Endothelial cell of hepatic sinusoid (primary cell): ENCODE measurements around the gene SPATS2.

Experiments used
- in situ Hi-C: cut with HindIII; loops from 2 replicates; pipeline ENCODE4 v1.10.0; 2017; ENCODE audit warnings: low sequenced_read_pairs

The SPATS2 gene

DNA sequence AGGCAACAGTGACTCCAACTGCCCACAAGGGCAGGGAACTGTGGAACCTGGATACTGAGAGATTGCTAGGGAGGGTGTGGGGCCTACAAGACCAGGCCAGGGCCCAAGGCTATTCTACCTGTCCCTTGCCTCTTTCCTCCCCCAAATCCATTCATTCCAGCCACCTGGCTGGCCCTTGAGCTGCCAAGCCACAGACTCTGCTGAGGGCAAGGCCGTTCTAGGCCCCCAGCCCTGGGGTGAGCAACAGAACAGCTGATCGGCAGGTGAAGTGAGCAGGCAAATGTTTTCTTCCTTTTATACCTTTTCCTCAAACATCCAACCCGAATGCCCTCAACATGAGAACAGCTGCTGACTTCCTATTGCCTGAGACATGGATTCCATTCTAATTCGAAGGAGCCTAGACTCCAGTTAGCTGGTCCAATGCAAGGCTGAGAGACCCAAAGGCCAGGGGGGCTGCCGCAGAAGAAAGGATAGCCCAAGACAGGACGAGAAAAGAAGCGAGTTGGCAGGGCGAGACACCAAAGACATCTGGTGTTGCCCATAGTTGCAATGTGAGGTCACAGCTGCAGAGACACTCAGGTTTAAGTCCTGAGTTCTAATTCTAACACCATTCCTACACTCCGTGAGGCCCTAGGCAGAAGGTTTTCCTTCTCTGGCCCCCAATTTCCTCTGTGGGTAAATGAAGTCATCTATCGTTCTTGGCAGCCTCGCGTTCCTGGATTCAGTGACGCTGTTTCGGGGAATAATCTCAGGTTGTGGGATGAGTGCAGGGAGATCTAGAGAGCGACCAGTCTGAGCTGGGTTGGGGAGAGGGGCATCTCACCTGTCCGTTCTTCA lies 31.9 kb upstream of the SPATS2 start:
- in situ Hi-C loops: no loop called here

GRCh38 chr12:49335955-49336644 lies 31.2 kb upstream of the SPATS2 start:
- in situ Hi-C loops: no loop called here

- in situ Hi-C loops: no loop called here
Measured at GRCh38 chr12:49336645-49337584, 30.3 kb upstream of the SPATS2 start, which contains the start of gene C1QL4. Gene C1QL4 (minus strand): TSS chr12:49337188. CDS start chr12:49336477, 711 bp downstream.

DNA sequence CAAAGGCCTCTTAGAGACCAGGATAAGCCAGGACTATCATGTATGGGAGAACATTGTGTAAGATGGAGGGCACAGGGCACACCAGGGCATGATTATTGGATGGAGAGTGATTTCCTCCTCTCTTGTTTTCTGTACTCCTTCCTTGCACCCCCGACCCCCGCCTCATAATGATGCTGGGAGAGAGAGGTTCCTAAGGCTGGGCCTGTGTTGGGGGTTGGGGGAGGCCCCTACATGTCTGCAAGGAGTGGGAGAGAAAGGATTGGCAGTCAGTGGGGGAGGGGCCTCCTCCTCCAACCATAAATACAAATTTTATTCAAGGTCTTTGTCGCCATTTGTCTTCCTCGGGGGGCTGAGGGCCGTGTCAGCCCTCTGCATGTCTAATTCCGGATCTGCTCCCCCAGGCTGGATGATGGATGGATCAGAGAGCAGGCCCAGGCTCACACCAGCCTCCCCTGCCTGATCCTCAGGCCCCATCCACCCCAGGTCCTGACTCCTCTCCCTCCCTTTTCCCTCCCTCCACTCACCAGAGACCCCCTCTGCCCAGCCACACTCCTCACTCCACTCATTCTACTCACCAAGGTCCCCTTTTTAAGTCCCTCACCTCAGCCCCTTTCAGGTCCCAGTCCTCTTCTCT lies 28.3 kb upstream of the SPATS2 start:
- in situ Hi-C loops: no loop called here

DNA sequence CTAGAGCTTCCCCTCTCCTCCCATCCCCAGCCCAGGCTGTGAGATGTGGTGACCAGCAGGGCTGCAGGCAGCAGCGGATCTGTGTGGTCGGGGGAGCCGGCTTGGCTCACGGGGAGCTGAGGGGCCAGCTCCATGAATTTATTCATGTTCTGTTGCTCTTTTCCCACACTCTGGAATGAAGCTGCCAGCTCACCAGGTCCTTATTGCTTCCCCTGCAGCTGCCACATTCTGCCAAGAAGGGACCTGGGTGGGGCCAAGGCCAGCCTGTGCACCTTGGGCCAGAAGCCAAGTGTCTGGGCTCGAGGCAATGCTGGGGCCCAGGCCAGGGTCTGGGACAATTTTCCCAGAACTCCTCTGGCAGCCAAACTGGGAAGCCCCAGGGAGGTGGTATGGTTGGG lies 27.8 kb upstream of the SPATS2 start:
- in situ Hi-C loops: no loop called here

DNA sequence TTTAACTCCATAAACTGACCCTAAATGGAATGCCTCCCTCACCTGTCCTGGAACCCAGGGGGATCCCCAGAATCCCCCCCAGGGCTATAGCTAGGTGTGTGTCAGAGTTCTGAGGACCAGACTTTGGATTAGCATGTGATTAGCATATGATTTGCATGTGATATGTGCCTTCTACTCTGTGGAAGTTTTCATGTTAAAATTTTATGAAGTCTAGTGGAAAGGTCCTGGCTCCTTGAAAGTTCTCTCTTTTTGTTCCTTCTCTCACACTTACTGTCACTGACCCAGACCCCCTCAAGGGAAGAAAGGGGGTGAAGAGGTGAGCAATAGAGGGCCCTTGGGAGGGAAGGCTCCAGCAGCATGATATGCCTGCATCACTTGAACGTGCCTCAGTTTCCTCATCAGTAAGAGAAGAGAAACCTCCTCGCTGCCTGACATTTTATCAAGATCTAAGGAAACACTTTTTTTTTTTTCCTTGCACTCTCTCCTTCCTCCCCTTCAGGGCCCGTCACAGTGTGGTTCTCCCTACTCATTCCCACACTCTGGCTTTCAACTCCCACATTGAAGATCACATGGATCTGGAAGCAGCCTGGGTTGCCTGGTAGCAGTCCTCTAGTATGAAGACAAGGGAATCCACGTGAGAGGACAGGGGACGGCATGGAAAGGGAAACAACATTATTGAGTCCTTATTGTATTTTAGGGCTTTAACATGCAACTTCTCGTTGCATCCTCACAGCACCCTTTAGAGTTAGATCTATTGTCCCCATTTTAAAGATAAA lies 27.0 kb upstream of the SPATS2 start:
- in situ Hi-C loops: loop anchor here (10.0 kb wide), 1 partner anchor 275 kb away; the partner anchor contains the start of genes KMT2D and RHEBL1

- in situ Hi-C loops: loop anchor here (10.0 kb wide), 1 partner anchor 276 kb away; the partner anchor contains the start of genes KMT2D and RHEBL1
Measured at GRCh38 chr12:49340971-49341776, 26.1 kb upstream of the SPATS2 start.

DNA sequence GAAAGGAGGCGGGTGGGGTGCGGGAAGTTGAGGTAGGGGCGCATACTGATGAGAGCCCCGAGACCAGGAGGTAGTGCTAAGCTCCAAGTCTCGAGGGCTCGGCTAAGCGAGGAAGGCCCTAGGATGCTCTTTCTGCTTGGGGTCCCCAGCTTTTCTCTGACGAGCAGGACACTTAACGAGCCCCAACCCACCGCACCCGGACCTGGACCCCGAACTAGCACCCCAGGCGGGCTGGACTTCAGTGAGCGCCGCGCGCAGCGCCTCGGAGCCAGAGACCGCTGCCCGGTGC lies 25.5 kb upstream of the SPATS2 start:
- in situ Hi-C loops: loop anchor here (10.0 kb wide), 1 partner anchor 277 kb away; the partner anchor contains the start of genes KMT2D and RHEBL1

DNA sequence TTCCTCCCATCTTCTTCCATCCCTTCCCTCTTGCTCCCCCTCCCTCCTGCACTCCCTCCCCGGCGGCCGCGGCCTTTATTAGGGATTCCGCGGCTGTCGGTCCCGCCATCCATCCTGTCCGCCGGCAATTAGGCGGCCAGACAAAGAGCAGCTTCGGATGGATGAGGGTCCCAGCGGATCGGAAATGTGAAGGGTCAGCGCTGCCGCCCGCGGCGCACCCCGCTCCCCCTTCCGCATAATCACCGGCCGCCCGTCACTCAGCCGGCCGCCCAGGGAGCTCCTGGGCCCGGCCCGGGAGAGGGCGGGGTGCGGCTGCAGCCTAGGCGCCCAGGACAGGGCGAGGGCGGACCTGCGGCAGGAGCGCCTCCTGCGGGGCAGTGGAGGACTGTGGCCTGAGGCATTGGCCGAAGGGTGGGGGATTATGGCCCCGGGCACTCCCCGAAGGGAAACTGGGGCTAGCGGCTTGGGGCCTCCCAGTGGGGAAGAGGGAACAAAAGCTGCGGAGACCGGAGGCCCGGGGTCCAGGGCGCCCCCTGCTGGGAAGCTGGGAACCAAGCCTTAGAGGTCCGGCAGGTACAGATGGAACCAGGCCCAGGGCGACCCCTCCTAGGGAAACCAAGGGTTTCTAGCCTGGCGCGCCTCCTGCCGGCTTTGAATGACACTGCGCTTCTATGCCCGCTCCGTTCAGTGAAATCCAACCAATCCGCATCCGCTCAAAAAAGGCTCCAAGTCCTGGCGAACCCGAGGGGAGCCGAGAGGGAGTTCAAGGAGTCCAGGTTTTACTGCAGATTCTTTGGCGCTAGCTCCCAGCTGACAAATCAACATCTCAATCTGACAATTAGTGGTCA lies 25.0 kb upstream of the SPATS2 start:
- in situ Hi-C loops: loop anchor here (10.0 kb wide), 1 partner anchor 277 kb away; the partner anchor contains the start of genes KMT2D and RHEBL1

DNA sequence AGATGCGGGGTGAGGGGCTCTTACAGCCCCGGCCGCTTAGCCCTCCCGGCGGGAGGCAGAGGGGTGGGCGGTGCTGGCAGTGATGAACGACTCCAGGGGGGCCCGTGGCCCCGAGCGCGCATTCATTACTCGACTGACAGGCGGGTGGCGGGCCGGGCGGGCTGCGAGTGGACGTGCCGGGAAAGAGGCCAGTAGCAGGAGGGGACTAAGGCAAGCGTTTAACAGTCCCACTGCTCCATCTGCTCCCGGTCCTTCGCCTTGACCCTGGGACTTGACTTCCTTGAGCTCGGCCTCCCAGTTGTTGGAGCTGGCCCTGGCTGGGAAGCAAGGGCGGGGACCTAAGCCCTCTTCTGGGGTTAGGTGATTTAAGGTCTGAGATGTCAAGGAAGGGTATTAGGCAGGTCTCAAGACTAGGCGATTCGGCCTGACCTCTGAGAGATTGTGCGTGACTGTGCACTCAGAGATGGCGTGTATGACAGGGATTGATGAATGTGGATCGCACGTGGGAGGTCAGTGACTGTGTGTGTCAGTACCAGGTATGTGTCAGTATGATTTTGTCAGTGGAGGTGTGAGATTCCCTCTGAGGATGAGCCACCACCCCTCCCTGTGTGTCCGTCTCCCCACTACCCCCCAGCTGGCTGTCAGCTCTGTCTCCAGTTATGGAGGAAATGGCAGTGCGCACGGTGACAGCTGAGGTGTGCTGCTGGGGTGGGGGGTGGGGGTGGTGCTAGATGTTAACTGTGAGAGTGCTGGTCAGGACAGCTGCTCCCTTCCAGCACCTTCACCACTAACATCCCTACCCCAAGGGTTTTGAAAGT lies 24.1 kb upstream of the SPATS2 start:
- in situ Hi-C loops: loop anchor here (10.0 kb wide), 1 partner anchor 278 kb away; the partner anchor contains the start of genes KMT2D and RHEBL1

DNA sequence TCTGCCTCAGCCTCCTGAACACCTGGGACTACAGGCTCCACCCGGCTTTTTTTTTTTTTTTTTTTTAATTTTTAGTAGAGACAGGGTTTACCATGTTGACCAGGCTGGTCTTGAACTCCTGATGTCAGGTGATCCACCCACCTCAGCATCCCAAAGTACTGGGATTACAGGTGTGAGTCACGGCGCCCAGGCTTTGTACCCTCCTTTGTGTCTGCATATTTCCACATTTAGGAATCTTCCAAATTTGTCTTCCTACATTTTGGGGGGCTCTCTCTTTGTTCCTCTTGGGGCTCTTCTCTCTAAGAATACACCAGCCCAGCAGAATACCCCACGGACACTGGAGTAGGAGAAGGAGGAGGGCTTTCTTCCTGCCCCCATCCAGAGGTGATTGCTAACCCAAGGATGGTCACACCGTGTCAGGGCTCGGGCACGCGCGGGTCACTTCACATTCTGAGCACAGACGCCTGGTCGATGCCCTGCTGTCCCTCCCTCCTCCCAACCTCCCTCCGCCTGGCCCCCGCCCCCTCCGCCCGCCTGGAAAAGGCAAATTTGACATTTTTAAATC lies 22.7 kb upstream of the SPATS2 start:
- in situ Hi-C loops: loop anchor here (10.0 kb wide), 1 partner anchor 280 kb away; the partner anchor contains the start of genes KMT2D and RHEBL1

GRCh38 chr12:49345051-49345824 lies 22.0 kb upstream of the SPATS2 start:
- in situ Hi-C loops: loop anchor here (10.0 kb wide), 1 partner anchor 280 kb away; the partner anchor contains the start of genes KMT2D and RHEBL1

GRCh38 chr12:49345825-49346658 lies 21.2 kb upstream of the SPATS2 start:
- in situ Hi-C loops: loop anchor here (10.0 kb wide), 1 partner anchor 281 kb away; the partner anchor contains the start of genes KMT2D and RHEBL1

DNA sequence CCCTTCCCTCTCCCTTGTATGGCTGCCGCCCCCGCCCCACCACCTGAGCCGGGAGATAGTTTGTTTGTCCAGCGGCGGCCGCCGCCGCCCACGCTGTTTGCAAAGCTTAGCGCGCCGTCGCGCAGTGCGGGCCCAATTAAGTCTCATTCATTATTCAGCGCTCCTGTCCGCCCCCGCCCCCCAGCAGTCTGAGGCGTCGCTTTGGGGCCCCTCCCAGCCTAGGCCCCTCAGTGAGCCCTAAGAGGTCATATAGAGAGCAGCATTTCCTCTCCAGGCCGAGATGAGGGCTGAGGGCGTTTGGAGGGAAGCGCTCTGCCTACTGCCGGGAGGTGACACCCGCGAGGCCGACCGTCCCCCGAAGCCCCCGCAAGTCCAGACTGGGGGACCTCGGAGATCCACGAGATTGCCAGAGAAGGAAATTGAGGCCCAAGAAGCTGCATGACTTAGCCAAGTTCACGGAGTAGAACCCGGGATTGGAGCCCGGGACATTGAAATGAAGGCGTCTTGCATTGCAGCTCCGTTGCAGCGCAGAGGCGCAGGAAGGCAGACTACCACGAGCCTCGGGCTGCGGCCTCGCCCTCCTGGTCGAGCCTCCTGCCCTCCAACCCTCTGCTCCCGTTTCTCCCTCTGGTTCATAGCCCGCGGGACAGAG lies 20.5 kb upstream of the SPATS2 start, which contains the start of gene DNAJC22:
Gene DNAJC22, plus strand, starts transcription at position 230 of the 652 bp plus-strand sequence. CDS start 1,985 bp downstream, outside the sequence.
- in situ Hi-C loops: loop anchor here (10.0 kb wide), 1 partner anchor 282 kb away; the partner anchor contains the start of genes KMT2D and RHEBL1
